GM12891 (cell line): ENCODE data around the gene SAMD3.

ENCODE experiments used
- DNase-seq: peaks from one replicate; pipeline ENCODE4 v3.0.0; 2011; ENCODE audit warnings: low spot score; ENCODE audit not compliant: insufficient read length
- FAIRE-seq: peaks from 2 replicates; lab custom pipeline; 2011; peaks lifted over from hg19 to GRCh38; lab: Jason Lieb, UNC
- PAX5 ChIP-seq: IDR thresholded peaks from 2 replicates; pipeline ENCODE4 v1.6.1; 2011; ENCODE audit warnings: low read length, moderate library complexity, mild to moderate bottlenecking; ENCODE audit not compliant: insufficient read depth, severe bottlenecking
- POLR2A ChIP-seq: IDR thresholded peaks from 2 replicates; pipeline ENCODE4 v1.6.1; 2011; ENCODE audit warnings: low read depth, low read length, control low read depth
- POLR2AphosphoS5 ChIP-seq: IDR thresholded peaks from 2 replicates; pipeline ENCODE4 v1.6.1; 2011; ENCODE audit warnings: low read depth, low read length, control low read depth
- POU2F2 ChIP-seq: IDR thresholded peaks from 2 replicates; pipeline ENCODE4 v1.6.1; 2011; ENCODE audit warnings: low read depth, mild to moderate bottlenecking, control low read depth, low read length, moderate library complexity
- SPI1 ChIP-seq: IDR thresholded peaks from 2 replicates; pipeline ENCODE4 v1.6.1; 2011; ENCODE audit warnings: low read depth, low read length, control low read depth
- TAF1 ChIP-seq: IDR thresholded peaks from 2 replicates; pipeline ENCODE4 v1.6.1; 2011; ENCODE audit warnings: low read depth, low read length, control low read depth

The SAMD3 gene

DNA sequence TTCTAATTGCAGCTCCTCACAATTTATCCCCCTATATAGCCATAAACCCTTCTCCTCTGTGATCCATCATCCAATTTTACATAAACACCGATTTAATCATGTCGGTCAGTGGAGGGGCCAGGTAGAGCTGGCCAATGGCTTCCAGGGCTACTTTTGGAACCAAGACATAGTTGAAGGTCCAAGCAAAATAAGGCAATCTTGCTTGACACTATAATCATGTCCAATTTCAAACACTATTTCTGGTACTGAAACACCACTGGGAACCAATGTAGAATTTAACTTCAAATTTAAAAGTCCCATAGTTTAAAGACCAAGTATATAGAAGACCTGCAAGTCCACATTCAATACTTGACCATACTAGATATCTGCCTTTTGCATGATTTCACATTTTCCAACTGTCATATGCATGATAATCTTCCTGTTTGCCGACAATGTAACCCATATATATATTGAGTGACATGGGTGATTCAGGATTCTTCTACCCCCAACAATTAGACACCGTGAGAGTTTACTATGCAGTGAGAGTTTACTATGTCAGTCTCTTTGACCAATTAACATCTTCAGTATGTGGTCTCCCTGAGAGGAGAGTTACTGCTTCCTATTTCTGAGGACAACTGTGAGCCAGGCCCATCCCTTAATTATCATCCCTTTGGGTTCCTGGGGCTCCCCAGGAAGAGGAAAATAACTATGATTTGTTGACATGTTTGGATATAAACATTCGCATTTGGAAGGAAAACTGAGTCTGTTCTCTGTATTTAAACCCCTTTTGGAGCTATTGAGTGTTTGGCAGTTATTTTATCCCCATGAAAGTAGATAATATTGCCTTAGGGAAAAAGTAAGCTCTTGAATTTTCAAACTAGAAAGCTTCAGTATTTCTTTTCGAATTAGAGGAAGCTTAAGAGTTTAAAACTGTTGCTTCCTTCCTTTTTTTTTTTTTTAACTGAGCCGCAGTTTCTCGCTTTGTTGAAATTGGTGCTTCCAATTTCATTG is 31.8 kb downstream of the SAMD3 start:
- no peak for FAIRE-seq

DNA sequence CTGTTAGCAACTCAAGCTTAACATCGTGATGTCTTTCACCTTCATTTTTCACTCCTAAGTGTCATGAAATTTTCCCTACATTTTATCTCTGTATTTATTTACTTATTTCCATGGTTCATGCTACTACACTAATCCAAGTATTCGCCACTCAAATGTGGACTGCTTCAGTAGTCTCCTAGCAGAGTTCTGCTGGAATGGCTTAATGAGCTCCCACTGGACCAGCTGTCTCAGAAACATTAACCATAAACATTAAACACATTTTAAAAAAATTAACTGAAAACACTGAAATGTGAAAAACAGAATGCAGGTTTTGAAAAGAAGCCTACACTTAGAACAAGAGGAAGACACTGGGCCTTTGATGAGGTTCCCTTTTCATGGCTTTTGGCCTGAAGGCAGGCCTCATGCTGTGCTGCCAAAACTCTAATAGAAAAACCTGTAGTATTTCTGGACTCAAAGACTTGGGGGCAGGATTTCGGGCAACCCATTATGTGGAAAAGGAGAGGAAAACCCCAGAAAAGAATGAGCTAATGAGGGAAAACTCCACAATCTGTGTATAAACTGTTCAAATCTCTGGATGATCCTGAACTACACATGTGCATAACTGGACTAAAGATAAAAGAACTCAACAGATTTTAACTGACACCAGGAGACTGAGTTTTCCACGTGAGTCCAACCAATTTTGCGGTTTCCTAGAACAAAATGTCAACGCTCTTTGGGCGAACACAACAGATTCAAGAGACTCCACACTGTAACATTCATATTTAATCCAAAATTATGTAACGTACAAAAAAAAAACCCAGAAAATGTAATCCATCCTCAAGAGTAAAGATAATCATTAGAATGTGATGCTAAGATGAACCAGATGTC is 33.0 kb downstream of the SAMD3 start:
- DNase-seq (no peak), FAIRE-seq (no peak)
- no peak for TF ChIP-seq PAX5
- TF ChIP-seq POLR2A, result no peak
- no peak for TF ChIP-seq TAF1
- TF ChIP-seq POU2F2, result no peak
- no peak for TF ChIP-seq POLR2AphosphoS5
- TF ChIP-seq SPI1, result no peak

More for the DNA sequence above, 31.8 kb downstream of the SAMD3 start:
- DNase-seq, result no peak
- no peak for TF ChIP-seq POU2F2
- TF ChIP-seq SPI1, result no peak
- no peak for TF ChIP-seq POLR2A
- no peak for TF ChIP-seq POLR2AphosphoS5
- TF ChIP-seq PAX5, result no peak
- no peak for TF ChIP-seq TAF1

DNA sequence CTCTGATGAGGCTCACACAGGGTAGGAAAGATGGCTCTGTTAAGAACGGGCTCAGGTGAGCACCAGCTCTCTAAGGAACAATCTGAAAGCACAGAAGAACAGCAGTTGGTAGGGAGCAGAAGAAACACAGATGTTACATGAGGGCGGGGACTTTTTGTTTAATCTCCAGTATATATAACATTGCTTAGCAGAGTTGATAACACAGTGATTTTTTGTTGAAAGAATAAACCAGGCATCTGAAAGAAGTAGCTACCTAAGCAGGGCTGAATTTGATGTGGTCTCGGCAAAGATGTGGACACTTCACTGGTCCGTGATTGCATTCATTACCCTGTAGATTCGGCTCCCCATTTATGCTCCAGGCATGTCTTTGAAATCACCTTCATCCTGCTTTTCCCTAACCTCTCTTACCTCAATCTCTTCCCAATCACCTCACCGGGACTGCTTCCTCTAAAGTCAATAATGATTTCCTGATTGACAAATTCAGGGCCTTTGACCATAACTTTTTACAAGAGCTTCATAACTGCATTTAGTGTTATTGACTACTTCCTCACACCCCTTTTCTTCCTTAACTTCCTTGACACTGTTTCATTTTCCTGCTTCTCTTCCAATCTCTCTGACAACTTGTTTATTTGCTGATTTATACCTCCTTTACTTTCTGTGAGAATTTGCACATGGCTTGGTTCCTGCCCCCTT is 34.4 kb downstream of the SAMD3 start:
- TF ChIP-seq PAX5 (no peak), TAF1 (no peak), POLR2AphosphoS5 (no peak), POLR2A (no peak), POU2F2 (no peak), SPI1 (no peak)
- DNase-seq (no peak), FAIRE-seq (no peak)

DNA sequence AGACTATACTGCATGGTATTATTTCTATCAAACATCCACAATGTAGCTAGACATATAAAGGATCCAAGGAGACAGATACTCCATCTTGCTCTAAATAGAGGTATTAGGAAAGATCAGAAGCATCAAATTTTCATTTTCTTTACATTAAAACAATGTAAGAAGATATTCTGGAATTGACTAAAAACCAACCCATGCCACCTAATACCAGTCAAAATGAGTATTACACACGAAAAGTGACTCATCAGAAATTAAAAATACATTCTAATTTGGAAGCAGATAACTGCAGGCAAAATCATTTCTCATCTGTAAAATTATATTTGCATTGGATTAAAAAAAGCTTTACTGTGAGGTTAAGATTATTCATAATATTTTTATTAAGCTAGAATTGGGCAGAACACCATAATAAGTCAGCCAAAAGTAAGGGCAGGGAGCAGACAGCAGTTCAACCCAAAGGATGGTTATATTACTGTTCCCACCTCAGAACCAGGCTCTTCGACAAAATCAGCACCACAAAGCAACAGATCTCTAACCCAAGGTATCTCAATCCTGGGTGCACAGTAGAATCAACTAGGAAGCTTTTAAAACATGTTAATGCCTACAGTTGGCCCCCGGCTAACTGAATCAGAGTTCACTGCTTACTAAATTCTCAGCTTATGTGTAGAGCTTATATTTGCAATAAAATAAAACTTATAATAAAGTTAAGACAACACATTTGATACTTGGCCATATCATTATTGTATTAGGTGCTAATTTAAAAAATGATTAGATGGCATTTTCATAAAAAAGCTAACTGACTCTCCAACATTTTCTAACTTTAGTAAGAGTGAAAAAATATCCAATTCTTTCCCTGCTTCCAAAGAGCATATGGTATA is 35.2 kb downstream of the SAMD3 start:
- no peak for TF ChIP-seq SPI1
- no peak for TF ChIP-seq POLR2A
- TF ChIP-seq POLR2AphosphoS5, result no peak
- no peak for TF ChIP-seq TAF1
- no peak for TF ChIP-seq POU2F2
- TF ChIP-seq PAX5, result no peak
- DNase-seq (no peak), FAIRE-seq (no peak)

DNA sequence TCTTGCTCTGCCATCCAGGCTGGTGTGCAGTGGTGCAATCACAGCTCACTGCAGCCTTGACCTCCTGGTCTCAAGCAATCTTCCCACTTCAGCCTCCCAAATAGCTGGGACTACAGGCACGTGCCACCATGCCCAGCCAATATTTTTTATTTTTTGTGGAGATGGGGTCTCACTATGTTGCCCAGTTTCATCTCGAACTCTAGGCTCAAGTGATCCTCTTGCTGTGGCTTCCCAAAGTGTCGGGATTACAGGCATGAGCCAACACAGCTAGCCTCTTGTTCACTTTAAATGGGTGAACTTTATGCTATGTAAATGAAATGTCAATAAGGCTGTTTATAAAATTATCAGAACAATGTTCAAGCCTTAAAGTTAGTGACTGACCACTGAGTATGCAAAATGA is 37.1 kb downstream of the SAMD3 start:
- DNase-seq (no peak), FAIRE-seq (no peak)
- TF ChIP-seq POLR2AphosphoS5, result no peak
- TF ChIP-seq POU2F2, result no peak
- TF ChIP-seq PAX5, result no peak
- no peak for TF ChIP-seq TAF1
- TF ChIP-seq SPI1, result no peak
- no peak for TF ChIP-seq POLR2A

DNA sequence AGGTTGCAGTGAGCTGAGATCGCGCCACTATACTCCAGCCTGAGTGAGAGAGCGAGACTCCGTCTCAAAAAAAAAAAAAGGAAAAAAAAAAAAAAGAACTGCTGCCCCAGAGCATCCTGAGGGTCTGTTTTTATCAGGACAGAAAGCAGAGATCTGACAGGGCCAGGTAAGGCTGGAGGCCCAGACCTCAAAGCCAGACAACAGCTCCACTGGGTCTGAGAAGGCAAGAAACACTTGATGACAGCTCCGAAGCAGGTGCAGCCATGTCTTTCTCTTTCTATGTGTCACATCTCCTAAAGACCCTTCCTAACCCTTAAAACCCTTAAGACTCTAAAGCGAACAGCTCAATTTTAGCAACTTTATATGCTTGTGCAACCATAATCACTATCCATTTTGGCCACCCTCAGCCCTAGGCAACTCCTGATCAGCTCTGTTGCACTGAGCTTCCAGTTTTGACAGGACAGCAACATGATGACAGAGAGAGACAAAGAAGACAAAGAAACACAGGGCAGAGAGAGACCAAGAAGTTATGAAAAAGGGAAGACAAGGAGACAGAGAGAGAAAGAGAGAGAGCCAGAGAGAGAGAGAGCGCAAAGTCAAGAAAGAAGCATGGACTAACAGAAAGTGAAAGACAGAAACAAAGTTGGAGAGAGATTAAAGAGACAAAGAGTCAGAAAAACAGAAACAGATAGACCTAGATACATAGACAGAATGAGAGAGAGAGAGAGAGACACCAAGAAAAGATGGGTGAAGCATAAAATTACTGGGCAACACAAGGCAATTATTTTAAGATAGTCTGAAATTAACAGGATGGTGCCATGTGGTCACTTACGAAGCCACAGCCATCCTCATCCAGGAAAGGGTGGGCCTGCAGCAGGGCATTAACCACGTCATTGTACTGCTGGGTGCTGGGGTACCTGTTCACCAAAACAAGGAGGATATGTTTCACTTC is 39.2 kb downstream of the SAMD3 start:
- no peak for FAIRE-seq
- TF ChIP-seq TAF1, result no peak
- no peak for TF ChIP-seq POLR2A
- TF ChIP-seq POU2F2, result no peak
- no peak for TF ChIP-seq SPI1
- no peak for TF ChIP-seq POLR2AphosphoS5
- no peak for TF ChIP-seq PAX5
- no peak for DNase-seq

DNA sequence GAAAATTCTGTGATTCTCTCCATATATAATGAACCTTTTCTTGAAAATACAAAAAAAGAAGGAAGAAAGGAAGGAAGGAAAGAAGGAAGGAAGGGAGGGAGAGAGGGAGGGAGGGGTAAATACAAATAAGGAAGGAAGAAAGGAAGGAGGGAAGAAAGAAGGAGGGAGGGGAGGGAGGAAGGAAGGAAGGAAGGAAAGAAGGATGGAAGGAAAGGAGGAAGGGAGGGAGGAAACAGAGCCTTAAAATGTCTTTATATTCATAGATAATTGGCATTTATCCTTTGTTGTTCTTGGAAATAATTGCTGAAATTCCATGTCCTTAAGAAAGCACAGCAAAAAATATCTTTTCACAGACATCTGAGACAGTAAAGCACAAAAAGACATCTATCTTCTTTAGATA is 40.3 kb downstream of the SAMD3 start:
- FAIRE-seq (no peak), DNase-seq (no peak)
- TF ChIP-seq TAF1 (no peak), POLR2A (no peak), POLR2AphosphoS5 (no peak), PAX5 (no peak), POU2F2 (no peak), SPI1 (no peak)

DNA sequence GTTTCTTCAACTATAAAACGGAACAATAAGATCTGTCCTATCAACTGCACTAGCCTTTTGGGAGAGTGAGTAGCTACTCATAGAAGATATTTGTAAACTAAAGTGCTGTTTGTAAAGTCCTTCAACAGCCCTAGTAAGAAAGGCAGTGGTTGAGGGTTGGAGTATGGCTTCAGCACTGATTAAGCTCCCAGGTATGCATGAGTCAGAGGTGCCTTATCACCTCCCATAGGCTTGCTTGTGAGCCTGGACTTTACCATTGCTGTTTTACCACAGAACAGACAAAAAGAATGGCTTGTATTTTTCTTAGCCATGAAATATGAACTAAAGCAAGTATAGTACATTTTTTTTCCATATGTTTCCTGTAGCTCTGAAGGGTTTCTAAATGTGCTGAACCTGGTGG is 44.1 kb downstream of the SAMD3 start:
- no peak for TF ChIP-seq POLR2AphosphoS5
- TF ChIP-seq SPI1, result no peak
- no peak for TF ChIP-seq PAX5
- TF ChIP-seq TAF1, result no peak
- TF ChIP-seq POU2F2, result no peak
- no peak for TF ChIP-seq POLR2A
- FAIRE-seq (no peak), DNase-seq (no peak)
